CD14-positive monocyte (primary cell): ENCODE measurements around the gene CPSF3. TPM values are rescaled to one million over a fixed set of nuclear protein-coding genes. Genes with fewer than 3 reads are reported as not detected.

Source experiments
- DNase-seq, 3 donors: peaks; one replicate each; pipeline ENCODE4 v3.0.0-alpha.2; 2011 to 2022
- H2AFZ ChIP-seq: 2 replicates; pipeline ENCODE4 v1.6.0; 2012; ENCODE audit warnings: mild to moderate bottlenecking, low read depth, low read length, inconsistent platforms; ENCODE audit not compliant: insufficient read depth, poor library complexity, severe bottlenecking
- H3K27ac ChIP-seq, 2 donors: 1 replicate in 1 of 2; 2 replicates in 1 of 2; pipeline ENCODE4 v1.5.1; 2012 to 2013; ENCODE audit warnings: low read length in 2 of 2, control low read depth in 1 of 2, inconsistent platforms in 1 of 2, low read depth in 1 of 2, mild to moderate bottlenecking in 1 of 2
- H3K27me3 ChIP-seq, 2 donors: one replicate each; pipeline versions ENCODE4 v1.6.0 to v1.6.1; 2011 to 2013; ENCODE audit warnings: low read length in 2 of 2; ENCODE audit not compliant: control insufficient read depth in 2 of 2, insufficient read depth in 2 of 2
- H3K36me3 ChIP-seq, 2 donors: replicated peaks in 1 of 2; 1 replicate in 1 of 2; 2 replicates in 1 of 2; pipeline versions ENCODE4 v1.5.1 to v1.6.1; 2012 to 2013; ENCODE audit warnings: low read length in 2 of 2, control low read depth in 1 of 2, inconsistent platforms in 1 of 2, mild to moderate bottlenecking in 1 of 2; ENCODE audit not compliant: insufficient read depth in 2 of 2, control insufficient read depth in 1 of 2
- H3K4me1 ChIP-seq, 2 donors: 1 replicate in 1 of 2; 2 replicates in 1 of 2; pipeline versions ENCODE4 v1.5.1 to v1.6.1; 2012 to 2013; ENCODE audit warnings: low read length in 2 of 2, control low read depth in 1 of 2, inconsistent platforms in 1 of 2, mild to moderate bottlenecking in 1 of 2, moderate library complexity in 1 of 2; ENCODE audit not compliant: insufficient read depth in 2 of 2, control insufficient read depth in 1 of 2
- H3K4me2 ChIP-seq: replicated peaks from 2 replicates; pipeline ENCODE3; 2012; ENCODE audit warnings: low read length, moderate library complexity, mild to moderate bottlenecking; ENCODE audit not compliant: poor library complexity, severe bottlenecking; ENCODE audit errors: extremely low read depth
- H3K4me3 ChIP-seq, 3 experiments: fragments of 200-600 bp in 1 of 3; sonication (generic) in 1 of 3; replicated peaks in 1 of 3; 1 replicate in 2 of 3; 2 replicates in 1 of 3; pipeline ENCODE4 v1.5.1; 2011 to 2013; ENCODE audit warnings: low read length in 3 of 3, mild to moderate bottlenecking in 3 of 3, control low read depth in 2 of 3, low read depth in 2 of 3, inconsistent platforms in 1 of 3, moderate library complexity in 1 of 3
- H3K79me2 ChIP-seq: 2 replicates; pipeline ENCODE4 v1.6.0; 2012; ENCODE audit warnings: mild to moderate bottlenecking, control low read depth, inconsistent platforms, low read length, moderate library complexity; ENCODE audit not compliant: insufficient read depth
- H3K9ac ChIP-seq: 2 replicates; pipeline ENCODE4 v1.6.0; 2017; ENCODE audit warnings: low read length, mild to moderate bottlenecking; ENCODE audit not compliant: insufficient read depth, poor library complexity, severe bottlenecking
- H3K9me3 ChIP-seq, 2 donors: replicated peaks in 1 of 2; 1 replicate in 1 of 2; 2 replicates in 1 of 2; pipeline versions ENCODE4 v1.5.1 to v1.6.1; 2012 to 2013; ENCODE audit warnings: low read length in 2 of 2, control low read depth in 1 of 2; ENCODE audit not compliant: control insufficient read depth in 1 of 2, insufficient read depth in 1 of 2
- H4K20me1 ChIP-seq: 2 replicates; pipeline ENCODE4 v1.6.0; 2012; ENCODE audit warnings: mild to moderate bottlenecking, low read length, control low read depth, moderate library complexity; ENCODE audit not compliant: insufficient read depth
- H3K27ac Mint-ChIP-seq, 7 donors: one replicate each; pipeline ENCODE4 v1.8.0; 2020; ENCODE audit warnings: mild to moderate bottlenecking in 7 of 7, mixed read lengths in 7 of 7, moderate library complexity in 6 of 7, inconsistent platforms in 2 of 7
- H3K27me3 Mint-ChIP-seq, 3 donors: one replicate each; pipeline ENCODE4 v1.8.0; 2021 to 2022; ENCODE audit warnings: low read depth in 3 of 3, mild to moderate bottlenecking in 3 of 3, mixed read lengths in 3 of 3, moderate library complexity in 3 of 3, inconsistent platforms in 1 of 3
- H3K36me3 Mint-ChIP-seq, 2 donors: one replicate each; pipeline ENCODE4 v1.8.0; 2020; ENCODE audit warnings: mixed read lengths in 2 of 2, inconsistent platforms in 1 of 2, mild to moderate bottlenecking in 1 of 2
- H3K4me1 Mint-ChIP-seq: one replicate; pipeline ENCODE4 v1.8.0; 2020; ENCODE audit warnings: mild to moderate bottlenecking, mixed read lengths
- H3K4me3 Mint-ChIP-seq, 2 donors: one replicate each; pipeline ENCODE4 v1.8.0; 2020; ENCODE audit warnings: mild to moderate bottlenecking in 2 of 2, mixed read lengths in 2 of 2, moderate library complexity in 1 of 2
- H3K9me3 Mint-ChIP-seq, 7 donors: one replicate each; pipeline ENCODE4 v1.8.0; 2020 to 2022; ENCODE audit warnings: mixed read lengths in 7 of 7, mild to moderate bottlenecking in 6 of 7, moderate library complexity in 6 of 7, inconsistent platforms in 2 of 7
- CTCF ChIP-seq: fragments of 200-600 bp; IDR thresholded peaks from one replicate; pipeline ENCODE4 v1.8.0; 2022; ENCODE audit warnings: antibody characterized with exemption, mild to moderate bottlenecking
- WGBS: methylation state at CpG from one replicate; pipeline ENCODE4 v1.1.5; 2013; ENCODE audit warnings: missing lambda C conversion rate; ENCODE audit not compliant: insufficient coverage; 5-methylcytosine and 5-hydroxymethylcytosine counted together
- intact Hi-C, 2 donors: fragments of 100-400 bp; cut with micrococcal nuclease; formaldehyde crosslinking; loops; one replicate each; pipeline versions ENCODE4 v1.15.0 to v1.15.1; 2023
- polyA plus RNA-seq, 3 donors: library from polyadenylated mRNA; depleted of rRNA in 1 of 3; unstranded in 2 of 3; stranded (reverse) in 1 of 3; fragments of 300-500 nt in 2 of 3; fragments of >200 nt in 1 of 3; fragmentation: Illumina TruSeq in 2 of 3; gene quantifications; 1 replicate in 2 of 3; 2 replicates in 1 of 3; pipeline ENCODE4 v1.2.3, GENCODE V29; 2012 to 2021

The CPSF3 gene
- polyA plus RNA-seq, 3 donors, result 17.2 to 34.0 (median 26.6) TPM

DNA sequence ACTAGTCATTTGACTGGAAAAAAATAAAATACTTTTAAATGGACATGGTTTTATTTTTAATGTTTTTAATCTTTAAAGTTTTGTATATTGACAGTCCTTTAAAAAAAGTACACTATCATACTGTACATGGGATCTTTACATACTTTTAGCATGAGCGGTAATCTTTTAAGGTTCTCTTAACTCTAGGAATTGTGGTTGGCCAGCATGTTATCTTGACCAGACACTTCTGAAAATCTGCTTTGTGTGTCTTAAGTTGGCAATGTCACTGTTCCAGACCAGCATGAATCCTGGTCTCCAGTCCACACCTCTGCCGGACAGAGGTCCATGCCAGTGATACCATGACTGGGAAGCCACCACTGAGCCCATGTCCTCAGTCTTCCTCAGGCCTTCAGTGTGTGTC lies 17.8 kb upstream of the CPSF3 start:
- H3K4me2 ChIP-seq, result no peak overlapping the region
- H3K79me2 ChIP-seq, result no peaks in the 10 kb centered on the region
- H3K9me3 Mint-ChIP-seq, result no peaks in the 10 kb centered on the region
- no peak overlapping the region for H3K27ac ChIP-seq
- peaks cover 34 to 67% of the 10 kb centered on the region in 2 donors for H3K36me3 ChIP-seq
- H3K27me3 Mint-ChIP-seq, result peaks cover 0 to 1% (median 0%) of the 10 kb centered on the region in 3 donors
- H3K4me3 Mint-ChIP-seq, result no peak overlapping the region
- no peak overlapping the region for H3K4me3 ChIP-seq
- intact Hi-C loops, result no loop called here
- no peak for TF ChIP-seq CTCF
- WGBS, result 100% methylated on average over 1 of the region's 2 CpGs
- no peaks in the 10 kb centered on the region for H4K20me1 ChIP-seq
- no peaks in the 10 kb centered on the region for H3K4me1 ChIP-seq
- peak overlapping the region in 1 of 7 donors; percentile 50 for H3K27ac Mint-ChIP-seq
- no peaks in the 10 kb centered on the region for H3K4me1 Mint-ChIP-seq
- H2AFZ ChIP-seq, result no peak overlapping the region
- DNase-seq, result no peak
- H3K36me3 Mint-ChIP-seq, result peaks cover 35 to 48% of the 10 kb centered on the region in 2 donors
- no peaks in the 10 kb centered on the region for H3K27me3 ChIP-seq
- H3K9ac ChIP-seq, result no peak overlapping the region
- H3K9me3 ChIP-seq, result no peaks in the 10 kb centered on the region

GRCh38 chr2:9406529-9407362 lies 16.7 kb upstream of the CPSF3 start:
- WGBS, result 95% methylated on average over 12 of the region's 13 CpGs
- H3K36me3 ChIP-seq, result peaks cover 42 to 78% of the 10 kb centered on the region in 2 donors
- no peak overlapping the region for H3K27ac ChIP-seq
- no peak overlapping the region for H3K4me3 ChIP-seq
- H3K4me2 ChIP-seq, result no peak overlapping the region
- TF ChIP-seq CTCF, result no peak
- H3K9me3 Mint-ChIP-seq, result no peaks in the 10 kb centered on the region
- H3K9ac ChIP-seq, result no peak overlapping the region
- H3K9me3 ChIP-seq, result no peaks in the 10 kb centered on the region
- no peak overlapping the region for H3K4me3 Mint-ChIP-seq
- H3K27me3 Mint-ChIP-seq, result peaks cover 0 to 2% (median 0%) of the 10 kb centered on the region in 3 donors
- DNase-seq, result no peak
- no peak overlapping the region for H2AFZ ChIP-seq
- no peaks in the 10 kb centered on the region for H4K20me1 ChIP-seq
- peaks cover 42 to 59% of the 10 kb centered on the region in 2 donors for H3K36me3 Mint-ChIP-seq
- intact Hi-C loops, result no loop called here
- H3K27me3 ChIP-seq, result no peaks in the 10 kb centered on the region
- peak overlapping the region in 2 of 7 donors; percentile 15 to 64 for H3K27ac Mint-ChIP-seq
- no peaks in the 10 kb centered on the region for H3K79me2 ChIP-seq
- no peaks in the 10 kb centered on the region for H3K4me1 ChIP-seq
- H3K4me1 Mint-ChIP-seq, result no peaks in the 10 kb centered on the region
